DMS153 (cell line): Measurements from ENCODE around the gene VPS36.
"Not testable (repeated sequence)": the region's sequence is repeated elsewhere in the genome, so short reads cannot be mapped to it uniquely, and the experiment has no call there.

Experiments used
- DNase-seq: peaks from one replicate; lab custom pipeline; 2025; lab: John Stamatoyannopoulos, UW

VPS36 gene

GRCh38 chr13:52450012-52450792 lies at the start of gene VPS36:
TSS of gene VPS36 (minus strand) at chr13:52450634. CDS start at chr13:52450594, 40 bp downstream.
- DNase-seq: peak; percentile 87

GRCh38 chr13:52497979-52498378 lies 47.5 kb upstream of the VPS36 start:
- DNase-seq: not testable (repeated sequence)

- not testable (repeated sequence) for DNase-seq
Measured at GRCh38 chr13:52494241-52494640, 43.8 kb upstream of the VPS36 start.

GRCh38 chr13:52491015-52491414 lies 40.6 kb upstream of the VPS36 start:
- not testable (repeated sequence) for DNase-seq

- DNase-seq: not testable (repeated sequence)
Measured at GRCh38 chr13:52488763-52489162, 38.3 kb upstream of the VPS36 start.

GRCh38 chr13:52487078-52487477 lies 36.6 kb upstream of the VPS36 start:
- not testable (repeated sequence) for DNase-seq

- DNase-seq: not testable (repeated sequence)
Measured at GRCh38 chr13:52480677-52481428, 30.4 kb upstream of the VPS36 start.

- DNase-seq: not testable (repeated sequence)
Measured at GRCh38 chr13:52468487-52468886, 18.1 kb upstream of the VPS36 start.

- no peak for DNase-seq
Measured at GRCh38 chr13:52463526-52463925, 13.1 kb upstream of the VPS36 start.

GRCh38 chr13:52461265-52461664 lies 10.8 kb upstream of the VPS36 start:
- DNase-seq: no peak

- DNase-seq: no peak
Measured at GRCh38 chr13:52459668-52460067, 9.2 kb upstream of the VPS36 start.

- peak; percentile 39 for DNase-seq
Measured at GRCh38 chr13:52455677-52456041, 5.2 kb upstream of the VPS36 start.

- peak; percentile 90 for DNase-seq
Measured at GRCh38 chr13:52454820-52455676, 4.6 kb upstream of the VPS36 start, which contains the start of gene CKAP2. TSS of gene CKAP2 (plus strand) at chr13:52455478. CDS start at chr13:52455557, 79 bp downstream.

- peak; percentile 57 for DNase-seq
Measured at GRCh38 chr13:52454459-52454819, 4.0 kb upstream of the VPS36 start.

GRCh38 chr13:52452470-52452869 lies 2.0 kb upstream of the VPS36 start:
- no peak for DNase-seq

- no peak for DNase-seq
Measured at GRCh38 chr13:52451135-52451804, 836 bp upstream of the VPS36 start.

GRCh38 chr13:52450793-52451116 lies 321 bp upstream of the VPS36 start:
- no peak for DNase-seq

- no peak for DNase-seq
Measured at GRCh38 chr13:52449331-52450011, 963 bp downstream of the VPS36 start.

- no peak for DNase-seq
Measured at GRCh38 chr13:52447815-52448552, 2.5 kb downstream of the VPS36 start.

- DNase-seq: no peak
Measured at GRCh38 chr13:52447354-52447753, 3.1 kb downstream of the VPS36 start.

- no peak for DNase-seq
Measured at GRCh38 chr13:52446265-52446664, 4.2 kb downstream of the VPS36 start.
